Measurements from ENCODE around the gene GJA3.

GJA3 gene

GRCh38 chr13:20150561-20150960, 10.3 kb downstream of the GJA3 start:
- DNase-seq: no peak

- DNase-seq: no peak
Measured at GRCh38 chr13:20149762-20150161, 11.1 kb downstream of the GJA3 start.

GRCh38 chr13:20148501-20149183, 12.2 kb downstream of the GJA3 start:
- no peak for DNase-seq

- no peak for DNase-seq
Measured at GRCh38 chr13:20146381-20146780, 14.5 kb downstream of the GJA3 start.

- no peak for DNase-seq
Measured at GRCh38 chr13:20145521-20145920, 15.3 kb downstream of the GJA3 start.

GRCh38 chr13:20144141-20144850, 16.6 kb downstream of the GJA3 start:
- no peak for DNase-seq

- no peak for DNase-seq
Measured at GRCh38 chr13:20142927-20143480, 17.8 kb downstream of the GJA3 start.

- no peak for DNase-seq
Measured at GRCh38 chr13:20142023-20142926, 18.6 kb downstream of the GJA3 start.

- no peak for DNase-seq
Measured at GRCh38 chr13:20141238-20142022, 19.4 kb downstream of the GJA3 start.

- no peak for DNase-seq
Measured at GRCh38 chr13:20140487-20140886, 20.4 kb downstream of the GJA3 start.

GRCh38 chr13:20137875-20138274, 23.0 kb downstream of the GJA3 start:
- DNase-seq: no peak

GRCh38 chr13:20136781-20137703, 23.8 kb downstream of the GJA3 start:
- DNase-seq: peak; percentile 69

GRCh38 chr13:20134732-20135131, 26.1 kb downstream of the GJA3 start:
- DNase-seq: no peak

- no peak for DNase-seq
Measured at GRCh38 chr13:20132052-20132634, 28.7 kb downstream of the GJA3 start.

- DNase-seq: no peak
Measured at GRCh38 chr13:20131057-20131832, 29.6 kb downstream of the GJA3 start.

GRCh38 chr13:20130652-20131051, 30.2 kb downstream of the GJA3 start:
- no peak for DNase-seq

GRCh38 chr13:20130012-20130411, 30.8 kb downstream of the GJA3 start:
- DNase-seq: no peak

- DNase-seq: no peak
Measured at GRCh38 chr13:20129076-20129475, 31.8 kb downstream of the GJA3 start.

GRCh38 chr13:20128459-20128931, 32.4 kb downstream of the GJA3 start:
- no peak for DNase-seq
